HEK293 (cell line): Measurements from ENCODE around the gene NKAIN4.

Source experiments
- CTCF ChIA-PET: fragments of 350-600 bp; formaldehyde crosslinking; extraction: SDS; loops from one replicate; lab custom pipeline; 2021; ENCODE audit warnings: antibody characterized with exemption; lab: Yijun Ruan, JAX
- POLR2A ChIA-PET: fragments of 300-600 bp; formaldehyde crosslinking; extraction: SDS; loops from one replicate; lab custom pipeline; 2020; ENCODE audit warnings: antibody characterized with exemption, inconsistent platforms; lab: Yijun Ruan, JAX
- H3K27ac ChIP-seq: fragments of 200-500 bp; sonication (Bioruptor generic); 2 replicates; pipeline ENCODE4 v1.5.1; 2014; ENCODE audit warnings: low read depth, low read length, control low read depth, inconsistent platforms; ENCODE audit errors: extremely low read depth
- H3K36me3 ChIP-seq, 2 experiments: fragments of 200-500 bp in 1 of 2; sonication (Bioruptor generic) in 1 of 2; 1 replicate in 1 of 2; 2 replicates in 1 of 2; pipeline ENCODE4 v1.5.1; 2014 to 2017; ENCODE audit warnings: inconsistent platforms in 2 of 2, low read length in 2 of 2; ENCODE audit not compliant: control insufficient read depth in 2 of 2, insufficient read depth in 1 of 2
- H3K4me1 ChIP-seq: fragments of 200-500 bp; sonication (Bioruptor generic); 2 replicates; pipeline ENCODE4 v1.5.1; 2014; ENCODE audit warnings: mild to moderate bottlenecking, low read length, inconsistent platforms; ENCODE audit not compliant: control insufficient read depth, insufficient read depth
- H3K4me3 ChIP-seq: 2 replicates; pipeline ENCODE4 v1.5.1; 2011; ENCODE audit warnings: low read depth, mild to moderate bottlenecking, control low read depth, low read length, moderate library complexity
- H3K9me3 ChIP-seq: fragments of 200-500 bp; sonication (Bioruptor generic); 2 replicates; pipeline ENCODE4 v1.5.1; 2014; ENCODE audit warnings: low read depth, low read length, inconsistent platforms; ENCODE audit not compliant: control insufficient read depth, insufficient read depth
- BCL11A ChIP-seq: fragments of 450-650 bp; formaldehyde crosslinking; IDR thresholded peaks from 2 replicates; pipeline ENCODE4 v1.5.1; 2016; ENCODE audit warnings: low read depth, missing biosample characterization, missing genetic modification characterization
- GLIS2 ChIP-seq: fragments of 450-650 bp; formaldehyde crosslinking; IDR thresholded peaks from 2 replicates; pipeline ENCODE4 v1.5.1; 2016; ENCODE audit warnings: missing biosample characterization, missing genetic modification characterization
- IKZF3 ChIP-seq: fragments of 450-650 bp; IDR thresholded peaks from 2 replicates; pipeline ENCODE4 v1.5.0; 2018; ENCODE audit warnings: missing biosample characterization, mild to moderate bottlenecking, missing genetic modification characterization, moderate library complexity
- MEIS1 ChIP-seq: sonication (generic); formaldehyde crosslinking; IDR thresholded peaks from 2 replicates; pipeline ENCODE4 v1.8.1; 2022; ENCODE audit warnings: missing genetic modification reagents, mild to moderate bottlenecking, borderline replicate concordance
- MZF1 ChIP-seq: fragments of 450-650 bp; formaldehyde crosslinking; IDR thresholded peaks from 2 replicates; pipeline ENCODE4 v1.5.1; 2017; ENCODE audit warnings: missing biosample characterization, missing genetic modification characterization, borderline replicate concordance
- TCF7L2 ChIP-seq: IDR thresholded peaks from 2 replicates; pipeline ENCODE4 v1.6.1; 2011; ENCODE audit warnings: low read depth, mild to moderate bottlenecking, inconsistent platforms, low read length, moderate library complexity, borderline replicate concordance
- WT1 ChIP-seq: fragments of 450-650 bp; formaldehyde crosslinking; IDR thresholded peaks from 2 replicates; pipeline ENCODE4 v1.5.1; 2016; ENCODE audit warnings: missing biosample characterization, missing genetic modification characterization
- ZBTB1 ChIP-seq: fragments of 450-650 bp; formaldehyde crosslinking; IDR thresholded peaks from 2 replicates; pipeline ENCODE4 v1.5.1; 2016; ENCODE audit warnings: missing biosample characterization, missing genetic modification characterization
- ZNF140 ChIP-seq: fragments of 450-650 bp; formaldehyde crosslinking; IDR thresholded peaks from 2 replicates; pipeline ENCODE4 v1.5.1; 2016; ENCODE audit warnings: missing biosample characterization, missing genetic modification characterization
- ZNF324 ChIP-seq: fragments of 450-650 bp; formaldehyde crosslinking; IDR thresholded peaks from 2 replicates; pipeline ENCODE4 v1.5.1; 2016; ENCODE audit warnings: missing biosample characterization, missing genetic modification characterization
- ZNF341 ChIP-seq: fragments of 450-650 bp; formaldehyde crosslinking; IDR thresholded peaks from 2 replicates; pipeline ENCODE4; 2016; ENCODE audit warnings: low read depth, missing biosample characterization, missing genetic modification characterization
- ZNF391 ChIP-seq: fragments of 450-650 bp; formaldehyde crosslinking; IDR thresholded peaks from 2 replicates; pipeline ENCODE4 v1.5.1; 2016; ENCODE audit warnings: low read depth, missing biosample characterization, missing genetic modification characterization, borderline replicate concordance
- ZNF404 ChIP-seq: fragments of 450-650 bp; formaldehyde crosslinking; IDR thresholded peaks from 2 replicates; pipeline ENCODE4 v1.5.1; 2017; ENCODE audit warnings: missing biosample characterization, missing genetic modification characterization
- ZNF544 ChIP-seq: fragments of 450-650 bp; formaldehyde crosslinking; IDR thresholded peaks from 2 replicates; pipeline ENCODE4 v1.5.0; 2017; ENCODE audit warnings: missing biosample characterization, missing genetic modification characterization
- ZNF549 ChIP-seq: fragments of 450-650 bp; IDR thresholded peaks from 2 replicates; pipeline ENCODE4 v1.5.1; 2018; ENCODE audit warnings: missing biosample characterization, missing genetic modification characterization, mild to moderate bottlenecking, inconsistent platforms, moderate library complexity
- ZNF555 ChIP-seq: fragments of 450-650 bp; formaldehyde crosslinking; conservative IDR thresholded peaks from 2 replicates; pipeline ENCODE4 v1.5.1; 2017; ENCODE audit warnings: missing biosample characterization, mild to moderate bottlenecking, missing genetic modification characterization, inconsistent platforms
- ZNF610 ChIP-seq: fragments of 450-650 bp; formaldehyde crosslinking; IDR thresholded peaks from 2 replicates; pipeline ENCODE4 v1.5.1; 2016; ENCODE audit warnings: missing biosample characterization, missing genetic modification characterization, borderline replicate concordance
- ZNF621 ChIP-seq: fragments of 450-650 bp; formaldehyde crosslinking; IDR thresholded peaks from 2 replicates; pipeline ENCODE4 v1.5.1; 2017; ENCODE audit warnings: missing biosample characterization, missing genetic modification characterization
- ZNF664 ChIP-seq: fragments of 450-650 bp; formaldehyde crosslinking; IDR thresholded peaks from 2 replicates; pipeline ENCODE4 v1.5.1; 2016; ENCODE audit warnings: missing biosample characterization, missing genetic modification characterization
- ZNF701 ChIP-seq: fragments of 450-650 bp; formaldehyde crosslinking; IDR thresholded peaks from 2 replicates; pipeline ENCODE4 v1.5.1; 2016; ENCODE audit warnings: missing biosample characterization, missing genetic modification characterization
- TF ChIP-seq, protein P1 (sequence below): fragments of 450-650 bp; formaldehyde crosslinking; IDR thresholded peaks from 2 replicates; pipeline ENCODE4 v1.5.1; 2016; ENCODE audit warnings: missing biosample characterization, missing genetic modification characterization
- TF ChIP-seq, protein P2 (sequence below): fragments of 450-650 bp; formaldehyde crosslinking; IDR thresholded peaks from 2 replicates; pipeline ENCODE4 v1.5.1; 2016; ENCODE audit warnings: missing biosample characterization, missing genetic modification characterization
- TF ChIP-seq, protein P3 (sequence below): fragments of 450-650 bp; formaldehyde crosslinking; IDR thresholded peaks from 2 replicates; pipeline ENCODE4 v1.5.1; 2016; ENCODE audit warnings: missing biosample characterization, missing genetic modification characterization
- TF ChIP-seq, protein P4 (sequence below): fragments of 450-650 bp; formaldehyde crosslinking; IDR thresholded peaks from 2 replicates; pipeline ENCODE4 v1.5.1; 2017; ENCODE audit warnings: missing biosample characterization, missing genetic modification characterization
- TF ChIP-seq, protein P5 (sequence below): fragments of 450-650 bp; formaldehyde crosslinking; IDR thresholded peaks from 2 replicates; pipeline ENCODE4 v1.5.1; 2016; ENCODE audit warnings: missing biosample characterization, missing genetic modification characterization

Gene NKAIN4

DNA sequence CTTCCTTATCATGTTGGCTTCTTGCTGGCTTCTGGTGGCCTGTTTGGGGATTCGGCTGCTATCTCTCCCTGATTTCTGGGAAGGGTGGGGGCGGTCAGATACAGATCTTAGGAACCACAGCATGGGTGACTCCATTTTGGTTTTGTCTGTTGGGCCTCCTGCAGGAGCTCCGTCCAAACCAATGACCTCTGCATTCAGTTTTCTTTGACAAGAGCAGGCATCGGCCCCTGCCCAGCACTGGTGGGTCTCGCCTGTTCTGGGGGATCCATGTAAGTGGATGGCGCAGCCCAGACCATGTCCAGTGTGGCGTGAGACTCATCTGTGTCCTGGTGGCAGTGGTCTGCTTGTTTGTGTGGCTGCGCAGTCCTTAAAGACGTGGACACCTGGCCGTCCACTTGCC is 9.7 kb upstream of the NKAIN4 start (continued):
- no peak for TF ChIP-seq IKZF3
- TF ChIP-seq, protein P1, sequence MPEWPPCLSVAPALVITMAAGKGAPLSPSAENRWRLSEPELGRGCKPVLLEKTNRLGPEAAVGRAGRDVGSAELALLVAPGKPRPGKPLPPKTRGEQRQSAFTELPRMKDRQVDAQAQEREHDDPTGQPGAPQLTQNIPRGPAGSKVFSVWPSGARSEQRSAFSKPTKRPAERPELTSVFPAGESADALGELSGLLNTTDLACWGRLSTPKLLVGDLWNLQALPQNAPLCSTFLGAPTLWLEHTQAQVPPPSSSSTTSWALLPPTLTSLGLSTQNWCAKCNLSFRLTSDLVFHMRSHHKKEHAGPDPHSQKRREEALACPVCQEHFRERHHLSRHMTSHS: no peak
- TF ChIP-seq ZNF404: no peak
- no peak for TF ChIP-seq ZNF549 (tag by site-specific recombination)
- no peak for TF ChIP-seq TCF7L2
- TF ChIP-seq ZNF140 (tag by site-specific recombination): no peak
- TF ChIP-seq, all 188 proteins: peak for 0

DNA sequence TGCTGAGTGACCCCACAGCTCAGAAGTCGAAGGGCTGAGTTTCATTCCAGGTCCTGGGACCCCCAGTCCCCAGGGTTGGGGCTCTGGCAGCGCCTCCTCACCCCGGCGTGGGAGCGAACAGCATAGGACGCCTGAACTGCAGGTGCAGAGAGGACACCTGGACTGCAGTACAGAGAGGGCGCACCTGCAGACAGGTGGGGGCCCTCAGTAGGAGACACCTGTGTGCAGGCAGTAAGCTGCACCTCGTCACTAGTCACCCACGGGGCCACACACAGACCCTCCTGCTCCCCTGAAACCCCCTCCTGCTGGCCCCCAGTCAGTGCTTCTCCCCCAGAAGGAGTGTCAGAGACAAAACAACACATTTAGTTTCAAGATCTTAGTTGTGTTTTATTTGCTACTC is 8.6 kb upstream of the NKAIN4 start:
- Histone ChIP-seq H3K9me3 (no peaks in the 10 kb centered on the region), H3K4me1 (no peaks in the 10 kb centered on the region), H3K4me3 (no peak overlapping the region), H3K27ac (no peak overlapping the region), H3K36me3 (no peaks in the 10 kb centered on the region)
- no peak for TF ChIP-seq WT1 (tag by site-specific recombination)
- TF ChIP-seq GLIS2 (tag by site-specific recombination): no peak
- TF ChIP-seq, protein P2, sequence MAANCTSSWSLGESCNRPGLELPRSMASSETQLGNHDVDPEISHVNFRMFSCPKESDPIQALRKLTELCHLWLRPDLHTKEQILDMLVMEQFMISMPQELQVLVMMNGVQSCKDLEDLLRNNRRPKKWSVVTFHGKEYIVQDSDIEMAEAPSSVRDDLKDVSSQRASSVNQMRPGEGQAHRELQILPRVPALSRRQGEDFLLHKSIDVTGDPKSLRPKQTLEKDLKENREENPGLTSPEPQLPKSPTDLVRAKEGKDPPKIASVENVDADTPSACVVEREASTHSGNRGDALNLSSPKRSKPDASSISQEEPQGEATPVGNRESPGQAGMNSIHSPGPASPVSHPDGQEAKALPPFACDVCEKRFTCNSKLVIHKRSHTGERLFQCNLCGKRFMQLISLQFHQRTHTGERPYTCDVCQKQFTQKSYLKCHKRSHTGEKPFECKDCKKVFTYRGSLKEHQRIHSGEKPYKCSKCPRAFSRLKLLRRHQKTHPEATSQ (tag by site-specific recombination): no peak
- no peak for TF ChIP-seq ZNF324 (tag by site-specific recombination)
- no peak for TF ChIP-seq ZNF555 (tag by site-specific recombination)
- TF ChIP-seq MZF1: no peak
- no peak for TF ChIP-seq BCL11A
- TF ChIP-seq ZNF610 (tag by site-specific recombination): no peak
- no peak for TF ChIP-seq ZNF701 (tag by site-specific recombination)
- no peak for TF ChIP-seq ZNF341 (tag by site-specific recombination)
- no peak for TF ChIP-seq MEIS1
- no peak for TF ChIP-seq ZNF621 (tag by site-specific recombination)
- TF ChIP-seq ZBTB1: no peak
- TF ChIP-seq, protein P3, sequence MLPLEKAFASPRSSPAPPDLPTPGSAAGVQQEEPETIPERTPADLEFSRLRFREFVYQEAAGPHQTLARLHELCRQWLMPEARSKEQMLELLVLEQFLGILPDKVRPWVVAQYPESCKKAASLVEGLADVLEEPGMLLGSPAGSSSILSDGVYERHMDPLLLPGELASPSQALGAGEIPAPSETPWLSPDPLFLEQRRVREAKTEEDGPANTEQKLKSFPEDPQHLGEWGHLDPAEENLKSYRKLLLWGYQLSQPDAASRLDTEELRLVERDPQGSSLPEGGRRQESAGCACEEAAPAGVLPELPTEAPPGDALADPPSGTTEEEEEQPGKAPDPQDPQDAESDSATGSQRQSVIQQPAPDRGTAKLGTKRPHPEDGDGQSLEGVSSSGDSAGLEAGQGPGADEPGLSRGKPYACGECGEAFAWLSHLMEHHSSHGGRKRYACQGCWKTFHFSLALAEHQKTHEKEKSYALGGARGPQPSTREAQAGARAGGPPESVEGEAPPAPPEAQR (tag by site-specific recombination): no peak
- TF ChIP-seq, protein P4, sequence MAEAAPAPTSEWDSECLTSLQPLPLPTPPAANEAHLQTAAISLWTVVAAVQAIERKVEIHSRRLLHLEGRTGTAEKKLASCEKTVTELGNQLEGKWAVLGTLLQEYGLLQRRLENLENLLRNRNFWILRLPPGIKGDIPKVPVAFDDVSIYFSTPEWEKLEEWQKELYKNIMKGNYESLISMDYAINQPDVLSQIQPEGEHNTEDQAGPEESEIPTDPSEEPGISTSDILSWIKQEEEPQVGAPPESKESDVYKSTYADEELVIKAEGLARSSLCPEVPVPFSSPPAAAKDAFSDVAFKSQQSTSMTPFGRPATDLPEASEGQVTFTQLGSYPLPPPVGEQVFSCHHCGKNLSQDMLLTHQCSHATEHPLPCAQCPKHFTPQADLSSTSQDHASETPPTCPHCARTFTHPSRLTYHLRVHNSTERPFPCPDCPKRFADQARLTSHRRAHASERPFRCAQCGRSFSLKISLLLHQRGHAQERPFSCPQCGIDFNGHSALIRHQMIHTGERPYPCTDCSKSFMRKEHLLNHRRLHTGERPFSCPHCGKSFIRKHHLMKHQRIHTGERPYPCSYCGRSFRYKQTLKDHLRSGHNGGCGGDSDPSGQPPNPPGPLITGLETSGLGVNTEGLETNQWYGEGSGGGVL (tag by site-specific recombination): no peak
- TF ChIP-seq ZNF544 (tag by site-specific recombination): no peak
- no peak for TF ChIP-seq ZNF664 (tag by site-specific recombination)
- TF ChIP-seq ZNF391 (tag by site-specific recombination): no peak
- TF ChIP-seq, protein P5, sequence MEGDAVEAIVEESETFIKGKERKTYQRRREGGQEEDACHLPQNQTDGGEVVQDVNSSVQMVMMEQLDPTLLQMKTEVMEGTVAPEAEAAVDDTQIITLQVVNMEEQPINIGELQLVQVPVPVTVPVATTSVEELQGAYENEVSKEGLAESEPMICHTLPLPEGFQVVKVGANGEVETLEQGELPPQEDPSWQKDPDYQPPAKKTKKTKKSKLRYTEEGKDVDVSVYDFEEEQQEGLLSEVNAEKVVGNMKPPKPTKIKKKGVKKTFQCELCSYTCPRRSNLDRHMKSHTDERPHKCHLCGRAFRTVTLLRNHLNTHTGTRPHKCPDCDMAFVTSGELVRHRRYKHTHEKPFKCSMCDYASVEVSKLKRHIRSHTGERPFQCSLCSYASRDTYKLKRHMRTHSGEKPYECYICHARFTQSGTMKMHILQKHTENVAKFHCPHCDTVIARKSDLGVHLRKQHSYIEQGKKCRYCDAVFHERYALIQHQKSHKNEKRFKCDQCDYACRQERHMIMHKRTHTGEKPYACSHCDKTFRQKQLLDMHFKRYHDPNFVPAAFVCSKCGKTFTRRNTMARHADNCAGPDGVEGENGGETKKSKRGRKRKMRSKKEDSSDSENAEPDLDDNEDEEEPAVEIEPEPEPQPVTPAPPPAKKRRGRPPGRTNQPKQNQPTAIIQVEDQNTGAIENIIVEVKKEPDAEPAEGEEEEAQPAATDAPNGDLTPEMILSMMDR (tag by site-specific recombination): no peak
- ChIA-PET CTCF (interaction anchor here (0.6 kb wide), 1 partner anchor 39 kb away, joined by 4 read pairs; no protein-coding TSS in a partner anchor), POLR2A (no interaction called here)
